HuH-7 (cell line): Measurements from ENCODE around the gene RDH13.

Experiments
- DNase-seq: peaks from one replicate; pipeline ENCODE4 v3.0.0; 2011; ENCODE audit warnings: low spot score

Gene RDH13

GRCh38 chr19:55091955-55092354, 29.0 kb upstream of the RDH13 start:
- DNase-seq: no peak

GRCh38 chr19:55091126-55091910, 28.4 kb upstream of the RDH13 start:
- no peak for DNase-seq

GRCh38 chr19:55090564-55090963, 27.6 kb upstream of the RDH13 start:
- no peak for DNase-seq

DNA sequence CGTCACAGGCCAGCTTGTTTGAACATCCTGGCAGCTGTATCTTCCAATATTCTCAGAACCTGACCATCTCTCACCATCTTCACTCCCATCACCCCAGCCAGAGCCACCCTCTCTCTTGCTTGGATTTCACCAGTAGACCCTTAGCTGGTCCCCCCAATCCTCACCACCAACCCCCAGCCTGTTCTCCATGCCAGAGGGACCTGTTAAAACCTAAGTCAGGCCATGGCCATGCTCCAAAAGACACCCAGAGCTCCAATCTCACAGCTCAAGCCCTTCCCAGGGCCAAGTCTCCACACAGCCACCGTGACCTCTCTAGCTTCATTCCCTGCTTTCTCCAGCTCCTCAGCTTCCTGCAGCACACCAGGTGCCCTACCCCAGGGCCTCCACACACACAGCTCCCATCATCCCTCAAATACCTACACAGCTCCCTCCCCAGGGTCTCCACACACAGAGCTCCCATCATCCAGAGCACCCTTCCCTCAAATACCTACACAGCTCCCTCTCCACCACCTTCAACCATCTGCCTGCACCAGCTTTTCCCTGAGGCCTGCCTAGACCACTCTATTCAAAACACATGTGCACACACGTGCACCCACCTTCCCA, 26.5 kb upstream of the RDH13 start:
- DNase-seq: no peak

DNA sequence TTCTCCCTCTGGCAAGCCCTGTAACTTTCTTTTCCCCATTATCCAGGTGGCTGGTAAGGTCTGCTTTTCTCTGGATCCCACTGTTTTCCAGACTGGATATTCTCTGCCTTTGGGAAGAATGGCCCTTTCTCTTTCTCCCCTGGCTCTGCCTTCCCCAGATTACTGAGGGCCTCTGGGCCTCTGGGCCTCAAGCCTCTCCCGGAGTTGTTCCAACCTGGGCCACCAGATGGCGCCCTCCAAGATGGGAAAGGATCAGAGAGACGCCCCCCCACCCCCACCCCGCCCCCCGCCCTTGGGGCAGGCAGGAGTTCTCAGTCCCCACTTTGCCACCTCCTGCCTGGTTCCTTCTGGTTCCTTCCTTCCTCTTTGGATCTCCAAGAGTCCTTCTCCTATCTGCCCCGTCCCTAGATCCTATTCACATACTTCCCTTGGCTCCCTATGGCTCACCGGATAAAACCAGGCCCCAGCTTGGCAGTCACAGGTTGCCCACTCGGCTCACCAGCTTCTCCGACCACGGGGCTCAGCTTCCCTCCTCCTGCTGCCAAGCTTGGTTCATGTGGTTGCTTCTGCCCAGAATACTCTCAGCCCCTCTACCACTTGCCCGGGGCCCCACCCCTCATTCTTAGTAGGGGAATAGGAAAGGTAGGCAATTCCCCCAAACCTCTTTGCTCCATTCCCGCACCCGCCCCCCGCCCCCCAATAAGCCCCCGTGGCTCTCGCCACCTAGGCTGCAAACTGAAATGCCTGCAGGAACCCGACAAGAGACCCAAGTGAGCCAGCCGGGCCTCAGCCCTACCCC, 25.8 kb upstream of the RDH13 start:
- DNase-seq: peak; percentile 86

GRCh38 chr19:55088021-55088451, 25.1 kb upstream of the RDH13 start:
- DNase-seq: no peak

DNA sequence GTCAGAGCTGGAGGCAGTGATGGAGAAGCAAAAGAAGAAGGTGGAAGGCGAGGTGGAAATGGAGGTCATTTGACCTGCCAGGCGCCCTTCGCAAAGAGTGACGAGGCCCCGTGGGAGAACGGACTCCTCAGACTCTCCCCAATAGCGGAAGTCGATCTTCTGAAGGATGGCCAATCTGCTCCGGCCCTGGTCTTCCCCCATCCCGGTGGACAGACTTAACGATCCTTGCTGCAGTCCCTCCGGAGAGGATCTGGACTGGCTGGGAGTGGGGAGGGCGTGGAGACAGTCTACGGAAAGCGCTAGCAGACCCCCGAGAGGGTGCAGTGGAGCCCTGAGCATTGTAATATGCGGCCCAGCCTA, 24.6 kb upstream of the RDH13 start:
- DNase-seq: no peak

DNA sequence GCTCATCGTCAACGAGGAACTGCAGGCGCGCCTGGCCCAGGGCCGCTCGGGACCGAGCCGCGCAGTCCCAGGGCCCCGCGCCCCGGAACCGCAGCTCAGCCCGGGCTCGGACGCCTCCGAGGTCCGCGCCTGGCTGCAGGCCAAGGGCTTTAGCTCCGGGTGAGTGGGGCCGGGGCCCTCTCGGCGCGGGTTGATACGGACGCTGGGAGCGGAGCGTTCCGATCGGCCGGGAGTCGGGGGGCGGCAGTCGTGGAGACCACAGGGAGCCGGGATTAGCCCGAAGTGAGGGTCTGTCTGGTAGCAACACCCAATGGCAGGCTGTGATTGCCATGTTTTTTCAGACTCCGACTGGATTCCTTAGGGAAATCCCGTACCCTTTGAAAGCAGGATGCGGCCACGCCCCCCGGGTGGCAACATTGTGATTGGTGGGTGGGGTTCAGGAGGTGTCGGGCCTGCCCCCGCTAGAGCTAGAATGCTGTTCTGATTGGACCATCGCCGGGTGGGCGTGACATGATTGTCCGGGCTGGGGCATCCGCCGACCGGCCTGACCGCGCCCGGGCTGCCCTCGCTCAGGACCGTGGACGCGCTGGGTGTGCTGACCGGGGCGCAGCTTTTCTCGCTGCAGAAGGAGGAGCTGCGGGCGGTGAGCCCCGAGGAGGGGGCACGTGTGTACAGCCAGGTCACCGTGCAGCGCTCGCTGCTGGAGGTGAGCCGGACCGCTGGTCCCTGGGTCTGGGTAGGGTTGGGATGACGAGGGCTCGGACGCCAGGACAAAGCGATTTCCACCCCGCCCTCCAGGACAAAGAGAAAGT, 24.0 kb upstream of the RDH13 start:
- DNase-seq: no peak

- DNase-seq: no peak
These were observed 23.2 kb upstream of the RDH13 start for GRCh38 chr19:55085923-55086715.

GRCh38 chr19:55084416-55084815, 21.5 kb upstream of the RDH13 start:
- no peak for DNase-seq

GRCh38 chr19:55083004-55083850, 20.3 kb upstream of the RDH13 start:
- peak; percentile 71 for DNase-seq

- peak; percentile 82 for DNase-seq
These were observed 19.3 kb upstream of the RDH13 start for GRCh38 chr19:55082020-55082851.

- DNase-seq: no peak
These were observed 18.7 kb upstream of the RDH13 start for GRCh38 chr19:55081770-55082019.

- peak; percentile 95 for DNase-seq
These were observed 18.2 kb upstream of the RDH13 start for GRCh38 chr19:55080968-55081769.

DNA sequence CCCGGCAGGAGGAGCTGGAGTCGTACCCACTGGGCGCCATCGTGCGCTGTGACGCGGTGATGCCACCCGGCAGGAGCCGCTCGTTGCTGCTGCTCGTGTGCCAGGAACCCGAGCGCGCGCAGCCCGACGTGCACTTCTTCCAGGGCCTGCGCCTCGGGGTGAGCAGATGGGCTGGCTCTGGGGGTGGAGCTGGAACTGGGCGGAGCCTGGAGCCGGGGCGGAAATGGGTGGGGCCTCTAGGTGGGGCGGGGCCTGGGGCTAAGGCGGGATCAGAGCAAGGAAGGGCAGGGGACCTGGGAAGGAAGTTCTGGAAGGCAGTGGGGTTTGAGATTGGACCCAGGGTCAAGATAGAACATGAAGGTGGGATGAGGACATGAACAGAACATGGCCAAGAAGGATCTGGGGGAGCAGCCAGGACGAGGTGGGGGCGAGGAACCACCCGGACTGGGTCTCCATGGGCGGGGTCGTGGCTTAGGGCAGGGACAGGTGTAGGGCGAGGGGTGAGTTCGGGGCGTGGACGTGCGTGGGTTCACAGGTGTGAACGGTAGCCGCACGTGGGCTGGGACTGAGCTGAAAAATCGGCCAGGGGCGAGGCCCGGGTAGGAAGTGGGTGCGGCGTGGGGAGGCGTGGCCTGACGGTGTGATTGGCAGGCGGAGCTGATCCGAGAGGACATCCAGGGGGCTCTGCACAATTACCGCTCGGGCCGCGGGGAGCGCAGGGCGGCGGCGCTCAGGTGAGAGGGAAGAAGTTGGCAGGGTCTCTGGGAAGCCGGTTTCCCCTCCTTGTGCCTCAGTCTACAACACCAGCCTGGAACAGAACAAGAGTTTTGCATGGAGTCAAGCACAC, 17.4 kb upstream of the RDH13 start:
- DNase-seq: peak; percentile 87

DNA sequence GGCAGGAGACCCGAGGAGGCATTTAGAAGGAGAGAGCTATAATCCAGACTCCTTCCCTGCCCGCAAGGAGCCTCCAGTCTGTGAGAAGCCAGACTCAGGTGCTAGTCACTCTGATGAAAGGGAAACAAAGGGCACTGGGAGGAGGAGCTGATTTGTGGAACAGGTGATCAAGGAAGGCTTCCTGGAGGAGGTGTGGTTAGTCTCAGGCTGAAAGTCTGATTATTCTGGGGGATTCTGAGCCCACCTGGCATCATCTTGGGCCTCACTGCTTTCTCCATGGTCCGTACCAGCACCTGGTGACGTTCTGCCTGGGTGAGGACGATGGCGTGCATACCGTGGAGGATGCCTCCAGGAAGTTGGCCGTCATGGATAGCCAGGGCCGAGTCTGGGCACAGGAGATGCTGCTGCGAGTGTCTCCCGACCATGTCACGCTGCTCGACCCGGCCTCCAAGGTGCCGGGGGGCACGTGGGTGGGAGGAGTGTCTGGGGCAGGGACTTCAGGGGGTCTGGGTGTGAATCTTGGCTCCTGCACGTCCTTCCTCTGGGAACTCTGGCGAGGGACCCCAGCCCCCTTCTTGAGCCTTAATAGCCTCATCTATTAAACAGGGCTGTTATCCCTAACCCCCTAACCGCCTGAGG, 16.6 kb upstream of the RDH13 start:
- DNase-seq: no peak

DNA sequence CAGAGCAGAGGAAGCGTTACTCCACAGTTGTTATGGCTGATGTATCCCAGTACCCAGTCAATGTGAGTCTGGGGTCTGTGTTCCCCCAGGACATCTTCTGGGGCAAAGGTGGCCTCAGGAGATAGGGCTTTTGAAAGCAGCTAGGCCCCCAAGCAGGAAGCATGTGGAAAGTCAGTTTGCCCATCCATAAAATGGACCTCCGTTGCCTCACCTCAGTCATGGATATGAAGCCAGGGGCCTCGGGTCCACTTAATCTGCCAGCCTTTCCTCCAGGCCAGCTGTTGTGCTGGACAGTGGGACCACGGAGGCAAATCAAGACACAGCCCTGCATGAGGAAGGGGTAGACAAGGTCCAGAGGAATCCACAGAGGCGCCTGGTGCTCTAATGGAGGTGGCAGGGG, 16.0 kb upstream of the RDH13 start:
- no peak for DNase-seq

DNA sequence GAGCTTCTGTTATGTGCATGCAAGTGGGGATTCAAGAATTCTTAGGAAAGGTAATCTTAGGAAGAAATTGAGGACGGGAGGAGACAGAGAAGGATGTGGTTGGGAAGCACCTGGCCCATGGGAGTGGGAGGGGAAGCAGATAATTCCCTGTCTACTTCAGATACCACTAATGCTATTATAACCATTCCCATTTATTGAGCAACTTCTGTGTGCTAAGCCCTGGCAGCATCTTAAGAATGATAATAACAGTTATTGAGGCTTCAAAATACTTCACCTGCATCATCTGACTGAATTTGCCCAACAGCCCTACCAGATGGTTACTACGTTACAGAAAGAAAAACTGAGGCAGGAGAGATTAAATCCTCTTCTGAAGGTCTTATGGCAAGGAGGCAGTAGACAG, 14.2 kb upstream of the RDH13 start:
- DNase-seq: no peak
